GM12872 (cell line): ENCODE measurements around the gene SMARCA4.

ENCODE experiments used
- CTCF ChIP-seq: IDR thresholded peaks from 3 replicates; pipeline ENCODE4 v1.5.1; 2011; ENCODE audit warnings: low read depth, mild to moderate bottlenecking, low read length, moderate library complexity; ENCODE audit not compliant: insufficient read depth

SMARCA4 gene

GRCh38 chr19:11014403-11014911 lies 53.6 kb downstream of the SMARCA4 start:
- TF ChIP-seq CTCF: no peak

- no peak for TF ChIP-seq CTCF
Observed at GRCh38 chr19:11016631-11017030, 55.8 kb downstream of the SMARCA4 start.

- TF ChIP-seq CTCF: no peak
Observed at GRCh38 chr19:11017275-11018035, 56.6 kb downstream of the SMARCA4 start.

- TF ChIP-seq CTCF: no peak
Observed at GRCh38 chr19:11018179-11018578, 57.3 kb downstream of the SMARCA4 start.

- TF ChIP-seq CTCF: no peak
Observed at GRCh38 chr19:11018763-11019162, 57.9 kb downstream of the SMARCA4 start.

- TF ChIP-seq CTCF: no peak
Observed at GRCh38 chr19:11019262-11019661, 58.4 kb downstream of the SMARCA4 start.

- TF ChIP-seq CTCF: no peak
Observed at GRCh38 chr19:11019824-11020223, 59.0 kb downstream of the SMARCA4 start.
